Measurements from ENCODE around the gene ESAM.

GRCh38 chr11:124753624-124754023 is 8.5 kb downstream of the ESAM start:
- TF ChIP-seq CTCF (IDR thresholded peaks at IDR 0.05) (no peak), POLR2A (IDR thresholded peaks at IDR 0.05) (no peak)
